Ishikawa (cell line): ENCODE measurements around the gene TMEM54.

ENCODE experiments used
- CEBPB ChIP-seq: IDR thresholded peaks from 2 replicates; pipeline ENCODE4 v1.6.1; 2012
- CREB1 ChIP-seq: IDR thresholded peaks from 2 replicates; pipeline ENCODE4 v1.6.1; 2012; ENCODE audit warnings: low read depth
- EP300 ChIP-seq: IDR thresholded peaks from 2 replicates; pipeline ENCODE4 v1.6.1; 2012; ENCODE audit warnings: borderline replicate concordance
- MAX ChIP-seq: IDR thresholded peaks from 2 replicates; pipeline ENCODE4 v1.6.1; 2012
- NFIC ChIP-seq: IDR thresholded peaks from 2 replicates; pipeline ENCODE4 v1.6.1; 2012
- RAD21 ChIP-seq: IDR thresholded peaks from 2 replicates; pipeline ENCODE4 v1.6.1; 2012; ENCODE audit warnings: low read depth
- REST ChIP-seq: IDR thresholded peaks from 2 replicates; pipeline ENCODE4 v1.6.1; 2012; ENCODE audit warnings: low read depth, mild to moderate bottlenecking
- TAF1 ChIP-seq: IDR thresholded peaks from 2 replicates; pipeline ENCODE4 v1.6.1; 2012; ENCODE audit warnings: low read depth, mild to moderate bottlenecking
- TCF12 ChIP-seq: IDR thresholded peaks from 2 replicates; pipeline ENCODE4 v1.6.1; 2012; ENCODE audit warnings: low read depth
- TEAD4 ChIP-seq: IDR thresholded peaks from 2 replicates; pipeline ENCODE4 v1.6.1; 2012
- USF1 ChIP-seq: IDR thresholded peaks from 2 replicates; pipeline ENCODE4 v1.6.1; 2012
- YY1 ChIP-seq: IDR thresholded peaks from 2 replicates; pipeline ENCODE4 v1.6.1; 2012; ENCODE audit warnings: low read depth
- ZBTB7A ChIP-seq: IDR thresholded peaks from 2 replicates; pipeline ENCODE4 v1.6.1; 2012; ENCODE audit warnings: low read depth

TMEM54 gene

GRCh38 chr1:32858791-32859190 is 42.4 kb downstream of the TMEM54 start:
- TF ChIP-seq RAD21 (no peak), TEAD4 (no peak), EP300 (no peak), TAF1 (no peak), NFIC (no peak), CEBPB (no peak), ZBTB7A (no peak), USF1 (no peak)

GRCh38 chr1:32858136-32858535 is 43.1 kb downstream of the TMEM54 start:
- TF ChIP-seq REST = no peak
- TF ChIP-seq YY1 = no peak
- TF ChIP-seq TCF12 = no peak
- no peak for TF ChIP-seq CREB1
- TF ChIP-seq TAF1 = no peak
- no peak for TF ChIP-seq EP300
- TF ChIP-seq NFIC = no peak
- TF ChIP-seq USF1 = no peak

- TF ChIP-seq MAX (no peak), REST (peak; percentile 31; the same call in 1 of the 2 replicates)
These were observed 45.1 kb downstream of the TMEM54 start for GRCh38 chr1:32855861-32856617.

GRCh38 chr1:32848354-32849063 is 52.7 kb downstream of the TMEM54 start:
- TF ChIP-seq MAX = no peak
- no peak for TF ChIP-seq EP300
- no peak for TF ChIP-seq TCF12
